ENCODE measurements around the gene NBAS. TPM values are rescaled to one million over a fixed set of nuclear protein-coding genes. Genes with fewer than 3 reads are reported as not detected.

NBAS gene
- total and polyA plus RNA-seq, 9 donors = 25.8 to 48.9 (median 43.4) TPM

GRCh38 chr2:15492773-15493325 is 68.3 kb downstream of the NBAS start:
- Histone ChIP-seq H3K36me3 (no peaks in the 10 kb centered on the region), H3K27me3 (no peaks in the 10 kb centered on the region), H3K4me1 (ENCODE audit: insufficient read depth) (no peaks in the 10 kb centered on the region), H3K9me3 (no peaks in the 10 kb centered on the region), H3K4me3 (no peak overlapping the region), H3K27ac (no peak overlapping the region)
- no peak for DNase-seq
- intact Hi-C loops (cut with DNase I) = no loop called here
- 93 to 97% (median 95%) methylated on average over 4 of the region's 4 CpGs for WGBS, 3 donors
- TF ChIP-seq EP300 (IDR thresholded peaks at IDR 0.05) (no peak), POLR2A (IDR thresholded peaks at IDR 0.05) (no peak)
- TF ChIP-seq, protein P1, sequence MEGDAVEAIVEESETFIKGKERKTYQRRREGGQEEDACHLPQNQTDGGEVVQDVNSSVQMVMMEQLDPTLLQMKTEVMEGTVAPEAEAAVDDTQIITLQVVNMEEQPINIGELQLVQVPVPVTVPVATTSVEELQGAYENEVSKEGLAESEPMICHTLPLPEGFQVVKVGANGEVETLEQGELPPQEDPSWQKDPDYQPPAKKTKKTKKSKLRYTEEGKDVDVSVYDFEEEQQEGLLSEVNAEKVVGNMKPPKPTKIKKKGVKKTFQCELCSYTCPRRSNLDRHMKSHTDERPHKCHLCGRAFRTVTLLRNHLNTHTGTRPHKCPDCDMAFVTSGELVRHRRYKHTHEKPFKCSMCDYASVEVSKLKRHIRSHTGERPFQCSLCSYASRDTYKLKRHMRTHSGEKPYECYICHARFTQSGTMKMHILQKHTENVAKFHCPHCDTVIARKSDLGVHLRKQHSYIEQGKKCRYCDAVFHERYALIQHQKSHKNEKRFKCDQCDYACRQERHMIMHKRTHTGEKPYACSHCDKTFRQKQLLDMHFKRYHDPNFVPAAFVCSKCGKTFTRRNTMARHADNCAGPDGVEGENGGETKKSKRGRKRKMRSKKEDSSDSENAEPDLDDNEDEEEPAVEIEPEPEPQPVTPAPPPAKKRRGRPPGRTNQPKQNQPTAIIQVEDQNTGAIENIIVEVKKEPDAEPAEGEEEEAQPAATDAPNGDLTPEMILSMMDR (IDR thresholded peaks at IDR 0.05) = no peak

- intact Hi-C loops (cut with DNase I) = no loop called here
- 95 to 98% (median 96%) methylated on average over 2 of the region's 2 CpGs for WGBS, 3 donors
- DNase-seq = no peak
- Histone ChIP-seq H3K27me3 (no peaks in the 10 kb centered on the region), H3K36me3 (no peaks in the 10 kb centered on the region), H3K4me1 (ENCODE audit: insufficient read depth) (peaks cover 2% of the 10 kb centered on the region), H3K27ac (no peak overlapping the region), H3K9me3 (no peaks in the 10 kb centered on the region), H3K4me3 (no peak overlapping the region)
- no peak for TF ChIP-seq POLR2A (IDR thresholded peaks at IDR 0.05)
- no peak for TF ChIP-seq EP300 (IDR thresholded peaks at IDR 0.05)
- TF ChIP-seq, protein P1 (IDR thresholded peaks at IDR 0.05) = no peak
These were observed 74.4 kb downstream of the NBAS start for GRCh38 chr2:15486770-15487169.

GRCh38 chr2:15485949-15486348 is 75.2 kb downstream of the NBAS start:
- H3K27me3 ChIP-seq = no peaks in the 10 kb centered on the region
- TF ChIP-seq, protein P1 (IDR thresholded peaks at IDR 0.05) = no peak
- TF ChIP-seq EP300 (IDR thresholded peaks at IDR 0.05) (no peak), POLR2A (IDR thresholded peaks at IDR 0.05) (no peak)
- H3K36me3 ChIP-seq = no peaks in the 10 kb centered on the region
- H3K27ac ChIP-seq = no peak overlapping the region
- H3K4me1 ChIP-seq (ENCODE audit: insufficient read depth) = peaks cover 2% of the 10 kb centered on the region
- H3K9me3 ChIP-seq = no peaks in the 10 kb centered on the region
- 90 to 94% (median 91%) methylated on average over 5 of the region's 5 CpGs for WGBS, 3 donors
- intact Hi-C loops (cut with DNase I) = no loop called here
- H3K4me3 ChIP-seq = no peak overlapping the region
- no peak for DNase-seq

DNA sequence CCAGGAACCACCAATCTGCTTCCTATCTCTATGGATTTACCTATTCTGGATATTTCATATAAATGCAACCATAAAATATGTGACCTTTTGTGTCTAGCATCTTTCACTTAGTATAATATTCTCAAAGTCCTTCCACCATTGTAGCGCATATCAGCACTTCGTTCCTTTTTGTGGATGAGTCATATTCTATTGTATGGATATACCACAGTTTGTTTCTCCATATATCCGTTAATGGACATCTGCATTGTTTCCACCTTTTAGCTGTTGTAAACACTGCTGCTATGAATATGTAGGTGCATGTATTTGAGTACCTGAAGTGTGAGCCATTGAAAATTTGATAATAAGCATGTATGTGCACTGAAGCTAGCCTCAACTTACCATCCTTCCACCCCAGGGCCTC is 80.1 kb downstream of the NBAS start:
- Histone ChIP-seq H3K4me3 (no peak overlapping the region), H3K4me1 (ENCODE audit: insufficient read depth) (peaks cover 2% of the 10 kb centered on the region), H3K27me3 (no peaks in the 10 kb centered on the region), H3K36me3 (no peaks in the 10 kb centered on the region), H3K27ac (no peak overlapping the region), H3K9me3 (no peaks in the 10 kb centered on the region)
- intact Hi-C loops (cut with DNase I) = no loop called here
- no peak for DNase-seq
- WGBS, 3 donors = 98% methylated on average over 3 of the region's 3 CpGs
- TF ChIP-seq, protein P1 (IDR thresholded peaks at IDR 0.05) = no peak
- TF ChIP-seq EP300 (IDR thresholded peaks at IDR 0.05) = no peak

Data from ovary (tissue), 9 donors.